Mucosa of stomach (tissue), 1 donor: ENCODE measurements around the gene CRACDL.

Experiments
- H3K27me3 ChIP-seq: one replicate; pipeline ENCODE4 v1.7.0; 2013; ENCODE audit warnings: mild to moderate bottlenecking, low read length; ENCODE audit not compliant: control insufficient read depth, insufficient read depth
- H3K36me3 ChIP-seq: one replicate; pipeline ENCODE4 v1.7.0; 2013; ENCODE audit warnings: low read length; ENCODE audit not compliant: control insufficient read depth, insufficient read depth
- H3K4me1 ChIP-seq: one replicate; pipeline ENCODE4 v1.7.0; 2013; ENCODE audit warnings: mild to moderate bottlenecking, low read length; ENCODE audit not compliant: control insufficient read depth, insufficient read depth
- H3K4me3 ChIP-seq: one replicate; pipeline ENCODE4 v1.7.0; 2013; ENCODE audit warnings: low read length
- H3K9ac ChIP-seq: one replicate; pipeline ENCODE4 v1.7.0; 2013; ENCODE audit warnings: mild to moderate bottlenecking, low read length, moderate library complexity
- H3K9me3 ChIP-seq: one replicate; pipeline ENCODE4 v1.7.0; 2013; ENCODE audit warnings: mild to moderate bottlenecking, low read length, moderate library complexity; ENCODE audit not compliant: control insufficient read depth
- donor health status: Pancreatic carcinoma.

CRACDL gene

DNA sequence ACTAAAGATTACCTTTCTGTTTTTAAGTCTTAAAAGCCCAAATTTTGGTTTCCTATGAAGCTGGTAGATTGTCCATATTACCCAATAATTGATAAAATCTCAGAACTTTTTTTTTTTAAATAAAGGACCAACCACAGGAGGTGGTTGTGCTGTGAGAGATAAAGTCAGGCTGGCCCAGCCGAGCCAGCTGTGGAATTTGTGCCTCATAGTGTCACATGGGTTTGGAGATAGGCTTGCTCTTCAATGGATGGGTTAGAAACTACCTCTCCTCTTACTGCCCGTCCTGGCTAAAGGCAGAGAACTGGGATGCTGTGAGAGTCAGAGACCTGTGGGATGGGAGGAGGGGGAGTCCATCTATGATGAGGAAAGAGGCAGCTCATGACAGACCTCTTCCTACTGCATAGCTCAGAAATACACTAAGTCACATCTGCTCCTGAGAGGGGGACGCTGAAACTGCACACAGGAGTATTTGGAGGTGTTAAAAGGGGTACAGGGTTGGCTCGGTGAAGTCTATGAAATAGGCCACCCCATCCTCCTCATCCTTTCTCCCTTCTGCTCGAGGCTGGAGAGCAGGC, 105.4 kb downstream of the CRACDL start:
- H3K9ac ChIP-seq: no peak overlapping the region
- H3K4me1 ChIP-seq: peaks cover 12% of the 10 kb centered on the region
- H3K36me3 ChIP-seq: peaks cover 8% of the 10 kb centered on the region

GRCh38 chr2:98829581-98830270, 106.3 kb downstream of the CRACDL start:
- no peak overlapping the region for H3K4me3 ChIP-seq
- no peak overlapping the region for H3K9ac ChIP-seq
- H3K36me3 ChIP-seq: peaks cover 11% of the 10 kb centered on the region
- H3K9me3 ChIP-seq: no peaks in the 10 kb centered on the region
- H3K4me1 ChIP-seq: peaks cover 12% of the 10 kb centered on the region
- no peaks in the 10 kb centered on the region for H3K27me3 ChIP-seq

More for the DNA sequence above, 105.4 kb downstream of the CRACDL start:
- Histone ChIP-seq H3K4me3 (no peak overlapping the region), H3K27me3 (no peaks in the 10 kb centered on the region), H3K9me3 (no peaks in the 10 kb centered on the region)

GRCh38 chr2:98828793-98829371, 107.1 kb downstream of the CRACDL start:
- Histone ChIP-seq H3K36me3 (peaks cover 11% of the 10 kb centered on the region), H3K27me3 (no peaks in the 10 kb centered on the region), H3K4me1 (peaks cover 9% of the 10 kb centered on the region), H3K9ac (no peak overlapping the region), H3K4me3 (no peak overlapping the region), H3K9me3 (no peaks in the 10 kb centered on the region)

GRCh38 chr2:98828369-98828744, 107.7 kb downstream of the CRACDL start:
- Histone ChIP-seq H3K9me3 (no peaks in the 10 kb centered on the region), H3K27me3 (no peaks in the 10 kb centered on the region), H3K36me3 (peaks cover 11% of the 10 kb centered on the region), H3K4me3 (no peak overlapping the region), H3K9ac (no peak overlapping the region), H3K4me1 (peaks cover 4% of the 10 kb centered on the region)

- Histone ChIP-seq H3K27me3 (no peaks in the 10 kb centered on the region), H3K4me3 (no peak overlapping the region), H3K36me3 (peaks cover 11% of the 10 kb centered on the region)
Measured at GRCh38 chr2:98827625-98828368, 108.2 kb downstream of the CRACDL start.

DNA sequence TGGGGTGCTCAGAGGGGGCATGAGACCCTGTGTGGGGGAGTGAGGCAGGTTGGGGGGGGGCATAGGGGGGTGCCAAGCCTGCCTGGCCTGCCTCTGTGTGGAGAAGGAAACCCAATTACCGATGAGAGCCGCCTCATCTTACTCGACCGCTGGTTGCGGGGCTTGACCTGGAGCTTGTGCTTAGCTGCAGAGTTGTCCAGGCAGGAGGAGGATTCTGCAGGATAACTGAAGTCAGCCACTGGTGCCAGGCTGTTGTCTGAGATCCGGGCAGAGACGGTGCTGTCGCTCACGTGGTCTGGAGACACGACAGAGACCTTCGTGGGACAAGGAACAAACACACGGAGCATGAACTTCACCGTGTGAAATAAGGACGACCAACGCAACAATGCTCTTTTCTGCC, 109.2 kb downstream of the CRACDL start:
- no peaks in the 10 kb centered on the region for H3K4me1 ChIP-seq
- no peak overlapping the region for H3K4me3 ChIP-seq
- no peaks in the 10 kb centered on the region for H3K27me3 ChIP-seq
- no peaks in the 10 kb centered on the region for H3K9me3 ChIP-seq
- H3K36me3 ChIP-seq: peaks cover 11% of the 10 kb centered on the region
- no peak overlapping the region for H3K9ac ChIP-seq

More at GRCh38 chr2:98827625-98828368, 108.2 kb downstream of the CRACDL start:
- H3K9ac ChIP-seq: no peak overlapping the region
- H3K9me3 ChIP-seq: no peaks in the 10 kb centered on the region
- H3K4me1 ChIP-seq: no peaks in the 10 kb centered on the region

- Histone ChIP-seq H3K27me3 (no peaks in the 10 kb centered on the region), H3K4me1 (no peaks in the 10 kb centered on the region), H3K9ac (no peak overlapping the region), H3K4me3 (no peak overlapping the region), H3K9me3 (no peaks in the 10 kb centered on the region), H3K36me3 (peaks cover 11% of the 10 kb centered on the region)
Measured at GRCh38 chr2:98825858-98826257, 110.2 kb downstream of the CRACDL start.

GRCh38 chr2:98825404-98825803, 110.6 kb downstream of the CRACDL start:
- Histone ChIP-seq H3K36me3 (peaks cover 11% of the 10 kb centered on the region), H3K9me3 (no peaks in the 10 kb centered on the region), H3K4me1 (no peaks in the 10 kb centered on the region), H3K4me3 (no peak overlapping the region), H3K9ac (no peak overlapping the region), H3K27me3 (no peaks in the 10 kb centered on the region)

- no peak overlapping the region for H3K4me3 ChIP-seq
- no peaks in the 10 kb centered on the region for H3K4me1 ChIP-seq
Measured at GRCh38 chr2:98825020-98825350, 111.0 kb downstream of the CRACDL start.

GRCh38 chr2:98824256-98825019, 111.6 kb downstream of the CRACDL start:
- Histone ChIP-seq H3K4me3 (no peak overlapping the region), H3K9ac (peak overlapping the region; percentile 22), H3K4me1 (no peaks in the 10 kb centered on the region), H3K36me3 (peaks cover 11% of the 10 kb centered on the region), H3K27me3 (no peaks in the 10 kb centered on the region), H3K9me3 (no peaks in the 10 kb centered on the region)

More at GRCh38 chr2:98825020-98825350, 111.0 kb downstream of the CRACDL start:
- Histone ChIP-seq H3K9me3 (no peaks in the 10 kb centered on the region), H3K27me3 (no peaks in the 10 kb centered on the region), H3K36me3 (peaks cover 11% of the 10 kb centered on the region), H3K9ac (peak overlapping the region; percentile 22)

DNA sequence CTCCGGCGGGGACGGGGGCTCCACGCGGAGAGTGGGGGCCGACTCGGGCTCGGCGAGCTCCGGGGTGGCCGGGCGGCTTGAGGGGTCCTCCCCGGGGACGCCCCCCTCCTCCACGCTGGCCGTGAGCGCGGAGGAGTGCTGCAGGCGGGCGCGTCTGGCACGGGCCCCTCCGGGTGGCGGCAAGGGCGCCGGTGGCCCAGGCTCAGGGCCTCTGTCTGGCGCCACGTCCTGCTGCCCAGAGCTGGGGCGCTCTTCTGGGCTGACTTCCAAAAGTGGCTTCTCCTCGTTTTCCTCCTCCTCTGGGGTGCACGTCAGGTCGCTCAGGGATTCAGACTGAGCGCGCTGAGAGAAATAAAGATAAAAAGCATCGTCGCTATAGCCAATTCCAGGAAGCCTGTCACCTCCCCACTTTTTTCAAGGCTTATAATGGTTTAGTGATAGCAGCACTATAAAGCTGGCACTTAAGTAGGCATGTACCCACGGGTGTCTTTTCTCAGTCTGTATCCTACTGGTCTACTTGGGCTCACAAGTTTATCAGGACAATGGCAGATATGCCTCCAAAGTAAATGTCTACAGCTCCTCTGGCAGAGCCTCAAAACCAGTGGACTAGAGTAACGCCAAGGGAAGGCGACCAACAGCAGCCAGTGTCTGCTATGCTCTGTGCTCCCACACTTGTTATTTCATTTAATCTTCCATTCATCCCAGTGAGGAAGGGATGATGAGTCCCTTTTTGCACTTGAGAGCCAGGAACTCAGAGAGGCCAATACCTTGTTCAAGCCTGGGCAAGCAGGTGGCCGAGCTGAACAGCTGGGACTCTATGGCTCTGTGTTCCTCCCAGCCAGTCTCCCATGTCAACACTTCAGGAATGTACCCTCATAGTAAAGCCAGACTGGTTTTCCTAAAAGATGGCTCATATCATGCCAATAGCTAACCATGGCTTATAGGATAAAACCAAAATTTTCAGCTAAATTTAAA, 112.5 kb downstream of the CRACDL start:
- no peaks in the 10 kb centered on the region for H3K4me1 ChIP-seq
- H3K4me3 ChIP-seq: no peak overlapping the region

More for the DNA sequence above, 112.5 kb downstream of the CRACDL start:
- H3K9me3 ChIP-seq: no peaks in the 10 kb centered on the region
- H3K27me3 ChIP-seq: no peaks in the 10 kb centered on the region
- H3K9ac ChIP-seq: no peak overlapping the region
- peaks cover 11% of the 10 kb centered on the region for H3K36me3 ChIP-seq
